AG04450 (cell line): Measurements from ENCODE around the gene GPR152. TPM values are rescaled to one million over a fixed set of nuclear protein-coding genes. Genes with fewer than 3 reads are reported as not detected.

Experiments used
- CTCF ChIA-PET: fragments of 300-600, 350-600 bp; formaldehyde crosslinking; extraction: SDS; loops from one replicate; lab custom pipeline; 2022; ENCODE audit warnings: antibody characterized with exemption, inconsistent platforms; lab: Charles Lee
- POLR2A ChIA-PET: fragments of 350-600 bp; formaldehyde crosslinking; extraction: SDS; loops from one replicate; lab custom pipeline; 2021; ENCODE audit warnings: antibody characterized with exemption, inconsistent platforms; lab: Yijun Ruan, JAX
- DNase-seq: peaks from one replicate; pipeline ENCODE4 v3.0.0-alpha.2; 2011; ENCODE audit warnings: low read depth, low spot score
- H3K27ac ChIP-seq: one replicate; pipeline ENCODE4 v1.5.1; 2012; ENCODE audit warnings: low read depth, low read length, control low read depth
- H3K27me3 ChIP-seq: one replicate; pipeline ENCODE4 v1.6.0; 2012; ENCODE audit warnings: low read length; ENCODE audit not compliant: control insufficient read depth, insufficient read depth
- H3K4me3 ChIP-seq: 2 replicates; pipeline ENCODE4 v1.5.1; 2011; ENCODE audit warnings: mild to moderate bottlenecking, low read depth, low read length, control low read depth
- H3K9me3 ChIP-seq: 2 replicates; pipeline ENCODE4 v1.5.1; 2012; ENCODE audit warnings: low read length; ENCODE audit not compliant: control insufficient read depth, insufficient read depth
- polyA plus RNA-seq: library from polyadenylated mRNA; depleted of rRNA; stranded (reverse); fragments of >200 nt; gene quantifications from 2 replicates; pipeline ENCODE4 v1.2.3, GENCODE V29; 2011
- TF ChIP-seq, protein P1 (sequence below): IDR thresholded peaks from 2 replicates; pipeline ENCODE4 v1.5.1; 2011; ENCODE audit warnings: low read depth, low read length, control low read depth, inconsistent platforms

Gene GPR152
- polyA plus RNA-seq, 1 experiment: not detected

DNA sequence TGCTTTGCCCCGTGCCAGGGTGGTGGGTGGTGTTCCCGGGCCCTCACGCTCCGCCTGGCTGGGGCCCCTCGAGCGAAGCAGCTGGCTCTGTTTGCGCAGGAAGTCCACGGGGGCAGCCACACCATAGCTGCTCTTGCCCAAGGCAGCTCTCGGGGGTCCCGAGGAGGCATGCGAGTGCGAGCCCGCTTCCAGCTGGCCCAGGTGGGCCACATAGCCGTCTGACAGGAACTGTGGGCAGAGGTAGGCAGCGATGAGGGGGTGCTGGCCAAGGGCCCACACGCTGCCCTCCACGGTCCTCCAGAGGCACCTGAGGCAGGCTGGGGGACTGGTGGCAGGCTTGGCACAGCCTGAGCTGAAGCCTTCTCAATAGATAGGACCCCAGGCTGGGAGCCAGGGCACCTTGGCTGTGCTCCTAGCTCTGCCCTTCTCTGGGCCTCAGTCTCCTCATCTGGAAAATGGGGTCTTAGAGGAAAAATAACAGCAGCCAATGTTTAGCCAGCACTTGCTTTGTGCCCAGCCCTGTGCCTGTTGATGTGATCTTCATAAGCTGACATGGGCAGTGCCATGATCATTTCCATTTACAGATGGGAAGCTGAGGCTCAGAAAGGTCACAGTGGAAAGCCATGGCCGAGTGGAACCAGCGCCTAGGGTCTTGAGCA, 39.7 kb upstream of the GPR152 start:
- CTCF ChIA-PET: no interaction called here
- no peaks in the 10 kb centered on the region; the same call in 1 of the 2 replicates for H3K9me3 ChIP-seq
- H3K4me3 ChIP-seq: no peak overlapping the region
- H3K27me3 ChIP-seq: no peaks in the 10 kb centered on the region
- no peak for DNase-seq
- POLR2A ChIA-PET: interaction anchor here (0.6 to 1.0 kb wide), 2 partner anchors 9 to 120 kb away, joined by 3 to 5 read pairs; partner anchors contain the start of gene AIP
- H3K27ac ChIP-seq: no peak overlapping the region
- TF ChIP-seq, protein P1, sequence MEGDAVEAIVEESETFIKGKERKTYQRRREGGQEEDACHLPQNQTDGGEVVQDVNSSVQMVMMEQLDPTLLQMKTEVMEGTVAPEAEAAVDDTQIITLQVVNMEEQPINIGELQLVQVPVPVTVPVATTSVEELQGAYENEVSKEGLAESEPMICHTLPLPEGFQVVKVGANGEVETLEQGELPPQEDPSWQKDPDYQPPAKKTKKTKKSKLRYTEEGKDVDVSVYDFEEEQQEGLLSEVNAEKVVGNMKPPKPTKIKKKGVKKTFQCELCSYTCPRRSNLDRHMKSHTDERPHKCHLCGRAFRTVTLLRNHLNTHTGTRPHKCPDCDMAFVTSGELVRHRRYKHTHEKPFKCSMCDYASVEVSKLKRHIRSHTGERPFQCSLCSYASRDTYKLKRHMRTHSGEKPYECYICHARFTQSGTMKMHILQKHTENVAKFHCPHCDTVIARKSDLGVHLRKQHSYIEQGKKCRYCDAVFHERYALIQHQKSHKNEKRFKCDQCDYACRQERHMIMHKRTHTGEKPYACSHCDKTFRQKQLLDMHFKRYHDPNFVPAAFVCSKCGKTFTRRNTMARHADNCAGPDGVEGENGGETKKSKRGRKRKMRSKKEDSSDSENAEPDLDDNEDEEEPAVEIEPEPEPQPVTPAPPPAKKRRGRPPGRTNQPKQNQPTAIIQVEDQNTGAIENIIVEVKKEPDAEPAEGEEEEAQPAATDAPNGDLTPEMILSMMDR: no peak

DNA sequence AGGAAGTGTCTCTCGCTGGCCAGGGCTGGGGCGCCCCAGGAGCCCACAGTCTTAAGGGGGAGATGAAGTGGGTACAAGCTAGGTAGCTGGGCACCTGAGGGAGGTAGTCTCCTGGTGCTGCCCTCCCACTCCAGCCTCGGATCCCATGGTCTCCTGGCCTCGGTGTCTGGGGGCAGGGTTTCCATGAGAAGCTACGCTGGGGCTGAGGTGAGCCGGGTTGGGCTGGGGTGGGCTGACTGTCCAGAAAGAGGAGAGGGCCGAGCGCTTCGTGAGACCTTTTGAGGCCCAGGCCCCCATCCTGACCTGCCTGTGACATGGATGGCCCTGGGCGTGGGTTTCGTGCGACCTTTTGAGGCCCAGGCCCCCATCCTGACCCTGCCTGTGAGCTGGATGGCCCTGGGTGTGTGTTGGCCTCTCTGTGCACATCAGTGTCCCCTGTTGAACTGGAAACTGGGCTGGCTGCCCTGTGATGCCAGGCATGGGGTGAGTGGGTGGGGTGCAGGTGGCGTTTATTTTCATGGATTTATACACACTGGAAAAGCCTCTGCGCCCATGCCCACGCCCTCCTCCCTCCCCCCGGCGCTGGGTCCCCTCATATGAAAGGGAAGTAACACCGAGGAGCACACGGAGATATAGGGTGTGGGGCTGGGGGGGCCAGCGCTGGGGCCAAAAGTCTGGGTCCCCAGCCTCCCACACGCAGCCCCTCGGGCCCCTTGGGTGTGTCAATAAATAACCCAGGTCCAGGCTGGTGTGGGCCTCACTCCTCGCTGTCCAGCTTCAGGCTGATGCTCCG, 38.9 kb upstream of the GPR152 start:
- CTCF ChIA-PET: no interaction called here
- POLR2A ChIA-PET: interaction anchor here (0.6 to 0.9 kb wide), 2 partner anchors 119 to 122 kb away, joined by 3 read pairs; no protein-coding TSS in a partner anchor

DNA sequence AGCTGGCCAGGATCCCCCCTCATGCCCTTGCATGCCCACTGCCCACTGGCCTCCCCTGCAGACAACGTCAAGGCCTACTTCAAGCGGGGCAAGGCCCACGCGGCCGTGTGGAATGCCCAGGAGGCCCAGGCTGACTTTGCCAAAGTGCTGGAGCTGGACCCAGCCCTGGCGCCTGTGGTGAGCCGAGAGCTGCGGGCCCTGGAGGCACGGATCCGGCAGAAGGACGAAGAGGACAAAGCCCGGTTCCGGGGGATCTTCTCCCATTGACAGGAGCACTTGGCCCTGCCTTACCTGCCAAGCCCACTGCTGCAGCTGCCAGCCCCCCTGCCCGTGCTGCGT, 38.2 kb upstream of the GPR152 start:
- TF ChIP-seq, protein P1: no peak
- POLR2A ChIA-PET: interaction anchor here (0.9 to 1.0 kb wide), 2 partner anchors 89 to 123 kb away, joined by 3 to 4 read pairs; partner anchors contain the start of gene PPP1CA
- H3K4me3 ChIP-seq: no peak overlapping the region
- H3K27ac ChIP-seq: peak overlapping the region; percentile 31
- no peaks in the 10 kb centered on the region for H3K27me3 ChIP-seq
- DNase-seq: no peak
- CTCF ChIA-PET: no interaction called here
- no peaks in the 10 kb centered on the region; the same call in 1 of the 2 replicates for H3K9me3 ChIP-seq

More for the DNA sequence above, 38.9 kb upstream of the GPR152 start:
- H3K27me3 ChIP-seq: no peaks in the 10 kb centered on the region
- H3K9me3 ChIP-seq: no peaks in the 10 kb centered on the region; the same call in 1 of the 2 replicates
- H3K27ac ChIP-seq: peak overlapping the region; percentile 39
- H3K4me3 ChIP-seq: no peak overlapping the region
- TF ChIP-seq, protein P1: no peak
- no peak for DNase-seq

DNA sequence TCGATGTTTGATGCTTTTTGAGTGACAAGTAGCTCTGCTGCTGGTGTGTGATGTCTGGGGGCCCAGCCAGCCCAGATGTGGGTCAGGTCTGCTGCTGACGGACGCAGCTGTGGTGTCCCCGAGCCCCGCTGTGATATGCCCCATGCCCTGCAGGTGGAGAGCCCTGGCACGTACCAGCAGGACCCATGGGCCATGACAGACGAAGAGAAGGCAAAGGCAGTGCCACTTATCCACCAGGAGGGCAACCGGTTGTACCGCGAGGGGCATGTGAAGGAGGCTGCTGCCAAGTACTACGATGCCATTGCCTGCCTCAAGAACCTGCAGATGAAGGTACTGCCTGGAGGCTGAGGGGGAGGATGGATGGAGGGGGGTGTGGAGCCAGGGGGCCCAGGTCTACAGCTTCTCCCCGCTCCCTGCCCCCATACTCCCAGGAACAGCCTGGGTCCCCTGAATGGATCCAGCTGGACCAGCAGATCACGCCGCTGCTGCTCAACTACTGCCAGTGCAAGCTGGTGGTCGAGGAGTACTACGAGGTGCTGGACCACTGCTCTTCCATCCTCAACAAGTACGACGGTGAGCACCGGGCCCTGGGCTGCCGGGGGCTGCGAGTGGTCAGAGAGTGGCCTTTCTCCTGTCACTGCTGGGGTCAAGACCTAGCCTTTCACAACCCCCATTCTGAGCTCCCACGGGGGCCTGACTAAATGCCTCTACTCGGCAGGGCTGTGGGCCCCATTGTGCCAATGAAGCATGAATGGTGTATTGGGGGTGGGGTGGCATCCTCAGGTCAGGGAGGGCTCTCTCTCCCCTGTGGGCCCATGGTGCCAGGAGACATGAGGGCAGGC, 37.6 kb upstream of the GPR152 start:
- no peak overlapping the region for H3K4me3 ChIP-seq
- H3K27me3 ChIP-seq: no peaks in the 10 kb centered on the region
- H3K27ac ChIP-seq: peak overlapping the region; percentile 31
- DNase-seq: no peak
- no peaks in the 10 kb centered on the region; the same call in 1 of the 2 replicates for H3K9me3 ChIP-seq
- POLR2A ChIA-PET: interaction anchor here (1.0 kb wide), 1 partner anchor 89 kb away, joined by 4 read pairs; the partner anchor contains the start of gene PPP1CA
- TF ChIP-seq, protein P1: no peak
- CTCF ChIA-PET: no interaction called here
